Stimulated activated CD8-positive, alpha-beta memory T cell treated with anti-CD3 and anti-CD28 coated beads, Interleukin-2, amount 100 ng/mL, for 1 hour (primary cell): ENCODE results near the gene RNASEL.

Experiments used
- DNase-seq, 2 donors: peaks; one replicate each; pipeline ENCODE4 v3.0.0-alpha.2; 2020; ENCODE audit warnings: low read depth in 2 of 2

The RNASEL gene

DNA sequence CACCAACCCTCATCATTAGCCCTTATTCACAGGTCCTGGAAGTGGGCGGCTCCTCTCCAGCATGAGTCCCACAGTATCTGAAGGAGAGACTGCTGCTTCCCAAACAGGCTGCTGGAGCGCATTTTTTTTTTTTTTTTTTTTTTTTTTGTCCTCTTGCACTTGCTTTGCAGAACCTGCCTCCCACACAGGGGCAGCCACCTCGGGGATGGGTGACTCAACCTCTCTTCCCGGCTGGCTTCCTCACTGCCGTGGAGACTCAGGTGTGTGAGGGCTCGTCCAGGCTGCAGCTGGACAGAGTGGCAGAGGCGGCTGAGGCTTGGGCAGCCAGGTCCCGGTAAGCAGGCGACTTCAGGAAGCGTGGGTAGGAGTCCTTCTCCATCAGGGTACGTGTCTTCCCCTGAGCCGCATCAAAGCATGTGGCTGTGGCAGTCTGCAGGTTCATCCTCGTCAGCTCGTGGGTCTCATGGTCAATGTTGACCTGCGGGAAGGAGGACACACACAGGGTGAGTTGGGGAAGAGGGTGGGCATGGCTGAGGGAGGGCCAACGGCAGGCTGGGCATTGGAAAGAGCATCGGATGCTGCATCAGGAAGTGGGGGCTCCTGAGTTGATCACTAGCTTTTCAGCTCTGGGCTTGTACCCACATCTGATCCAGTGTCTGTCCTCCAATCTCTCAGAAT, 11.1 kb upstream of the RNASEL start:
- no peak for DNase-seq

- no peak for DNase-seq
Observed at GRCh38 chr1:182599339-182599738, 10.3 kb upstream of the RNASEL start.

- no peak for DNase-seq
Observed at GRCh38 chr1:182598296-182598695, 9.2 kb upstream of the RNASEL start.

GRCh38 chr1:182596934-182597333, 7.9 kb upstream of the RNASEL start:
- DNase-seq, result no peak

DNA sequence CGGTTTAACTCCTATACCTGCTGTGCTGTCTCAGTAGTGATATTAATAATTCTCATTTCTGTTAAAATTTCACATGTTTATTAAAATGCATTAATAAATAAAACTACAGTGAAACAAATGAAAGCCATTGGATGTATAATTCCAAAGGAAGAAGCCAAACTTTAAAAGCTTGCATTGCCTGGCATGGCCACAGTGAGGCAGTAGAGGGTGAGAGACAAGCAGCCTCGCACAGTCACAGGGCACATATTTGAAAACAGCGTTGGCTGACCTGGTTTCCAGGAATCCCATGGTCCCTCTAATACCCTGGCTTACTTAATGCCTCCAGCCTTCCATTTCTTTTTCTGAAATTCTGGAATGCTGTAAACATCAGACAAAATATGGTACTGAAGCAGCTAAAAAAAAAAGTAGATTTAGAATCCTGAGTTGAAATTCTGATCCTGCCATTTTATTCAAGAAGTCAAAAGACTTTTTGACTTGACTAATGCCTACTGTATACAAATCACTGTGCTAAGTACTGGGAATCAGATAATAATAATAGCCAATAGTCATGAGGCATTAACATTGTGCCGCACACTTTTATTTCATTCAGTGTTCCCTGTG, 6.7 kb upstream of the RNASEL start:
- DNase-seq, result peak; percentile 36

DNA sequence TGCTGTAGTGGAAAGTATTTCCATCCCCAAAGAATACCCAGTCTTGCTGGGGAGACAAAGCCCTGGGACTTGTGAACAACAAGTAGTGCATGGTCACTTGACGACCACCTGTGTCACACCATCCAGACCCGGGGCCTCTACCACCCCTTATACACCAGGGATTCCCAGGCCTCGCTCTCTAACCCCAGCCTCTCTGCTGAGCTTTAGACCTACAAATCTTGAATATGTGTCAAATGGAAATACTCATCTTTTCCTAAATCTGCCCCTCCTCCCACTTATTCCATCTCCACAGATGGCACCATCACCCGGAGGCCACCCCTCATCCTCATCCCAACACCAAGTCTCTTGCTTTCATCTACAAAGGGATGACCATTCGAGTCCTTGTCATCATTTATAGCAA, 875 bp upstream of the RNASEL start:
- no peak for DNase-seq

GRCh38 chr1:182589520-182589919, 464 bp upstream of the RNASEL start:
- no peak for DNase-seq

DNA sequence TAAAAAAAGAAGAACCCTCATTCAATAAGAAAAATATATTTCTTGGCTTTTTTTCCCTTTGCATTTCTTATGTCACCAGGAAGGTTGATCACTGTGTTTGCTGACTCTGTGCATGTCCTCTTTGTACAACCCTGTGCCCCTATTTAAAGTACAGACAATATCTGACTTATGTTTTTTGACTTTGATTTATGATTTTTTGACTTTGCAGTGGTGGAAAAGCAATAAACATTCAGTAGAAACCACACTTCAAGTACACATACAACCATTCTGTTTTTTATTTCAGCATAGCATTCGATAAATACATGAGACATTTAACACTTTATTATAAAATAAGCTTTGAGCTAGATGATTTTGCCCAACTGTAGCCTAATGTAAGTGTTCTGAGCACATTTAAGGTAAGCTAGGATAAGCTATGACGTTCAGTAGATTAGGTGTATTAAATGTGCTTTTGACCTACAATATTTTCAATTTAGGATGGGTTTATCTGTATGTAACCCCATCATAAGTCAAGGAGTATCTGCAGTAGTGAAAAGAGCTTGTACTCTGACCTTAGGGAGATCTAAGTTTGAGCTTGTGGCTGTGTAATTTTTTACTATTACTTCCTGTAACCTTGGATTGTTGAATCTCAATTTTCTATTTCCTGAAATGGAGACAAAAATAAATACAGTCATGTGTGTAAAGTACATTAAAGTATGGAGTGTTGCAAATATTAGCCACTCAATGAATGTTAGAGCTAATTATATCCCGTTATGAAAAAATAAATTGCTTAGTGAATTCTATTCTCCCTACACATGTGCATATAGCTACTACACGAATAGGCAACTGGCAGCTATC, 1.2 kb downstream of the RNASEL start:
- no peak for DNase-seq

DNA sequence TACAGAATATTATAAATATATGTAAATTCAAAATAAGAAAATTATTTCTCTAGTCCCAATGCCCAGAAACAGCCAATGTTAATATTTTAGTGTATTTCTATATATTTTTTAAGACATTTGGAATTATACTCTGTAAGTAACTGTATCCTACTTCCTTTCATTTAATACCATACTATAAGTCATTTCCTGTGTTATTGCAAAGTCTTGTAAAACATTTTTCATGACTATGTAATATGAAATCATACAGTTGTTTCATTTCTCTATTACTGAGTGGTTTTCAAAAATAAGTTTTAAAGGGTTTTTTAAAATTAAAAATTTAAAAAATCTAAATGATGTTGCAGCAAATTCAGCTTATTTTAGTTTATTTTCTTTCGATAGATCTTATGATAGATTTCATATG, 2.0 kb downstream of the RNASEL start:
- no peak for DNase-seq

- DNase-seq, result no peak
Observed at GRCh38 chr1:182586380-182586779, 2.7 kb downstream of the RNASEL start.

GRCh38 chr1:182584746-182585145, 4.3 kb downstream of the RNASEL start:
- no peak for DNase-seq

DNA sequence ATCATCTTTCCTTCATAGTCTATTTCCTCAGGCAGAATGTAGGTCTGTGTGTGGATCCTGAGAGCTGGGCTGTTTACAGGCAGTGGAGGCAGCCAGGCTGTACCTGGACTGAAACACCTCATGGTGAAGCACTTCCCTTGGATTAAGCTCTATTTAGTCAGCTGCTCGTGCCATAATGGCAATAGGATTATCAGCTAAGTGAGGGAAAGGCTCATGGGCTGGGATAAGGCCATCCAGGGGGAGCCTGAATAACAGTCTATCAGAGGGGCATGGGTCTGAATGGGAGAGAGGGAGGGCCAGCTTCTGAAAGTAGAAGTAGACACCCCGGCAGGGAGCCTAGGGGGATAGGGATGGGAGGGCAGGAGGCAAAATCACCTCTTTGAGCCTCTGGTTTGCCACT, 8.3 kb downstream of the RNASEL start:
- DNase-seq, result no peak

GRCh38 chr1:182575540-182576149, 13.4 kb downstream of the RNASEL start:
- no peak for DNase-seq

DNA sequence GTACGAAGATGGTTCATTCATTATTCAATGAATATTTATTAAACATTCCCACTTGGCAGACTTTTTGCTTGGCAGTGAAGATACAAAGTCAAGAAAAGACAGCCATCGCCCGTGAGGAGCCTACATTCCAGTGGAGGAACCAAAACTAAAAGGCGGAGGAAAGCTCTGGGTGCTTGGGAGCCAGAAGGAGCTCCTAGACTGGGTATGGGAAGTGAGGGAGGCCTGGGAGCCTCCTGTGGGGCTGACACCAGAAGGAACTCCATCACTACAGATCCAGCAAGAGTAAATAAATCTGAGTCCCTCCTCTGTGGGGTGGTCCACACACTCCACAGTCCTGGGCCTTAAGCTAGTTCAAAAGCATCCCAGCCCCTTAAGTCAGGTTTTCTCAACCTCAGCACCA, 14.9 kb downstream of the RNASEL start:
- no peak for DNase-seq

GRCh38 chr1:182570611-182570970, 18.5 kb downstream of the RNASEL start:
- no peak for DNase-seq

DNA sequence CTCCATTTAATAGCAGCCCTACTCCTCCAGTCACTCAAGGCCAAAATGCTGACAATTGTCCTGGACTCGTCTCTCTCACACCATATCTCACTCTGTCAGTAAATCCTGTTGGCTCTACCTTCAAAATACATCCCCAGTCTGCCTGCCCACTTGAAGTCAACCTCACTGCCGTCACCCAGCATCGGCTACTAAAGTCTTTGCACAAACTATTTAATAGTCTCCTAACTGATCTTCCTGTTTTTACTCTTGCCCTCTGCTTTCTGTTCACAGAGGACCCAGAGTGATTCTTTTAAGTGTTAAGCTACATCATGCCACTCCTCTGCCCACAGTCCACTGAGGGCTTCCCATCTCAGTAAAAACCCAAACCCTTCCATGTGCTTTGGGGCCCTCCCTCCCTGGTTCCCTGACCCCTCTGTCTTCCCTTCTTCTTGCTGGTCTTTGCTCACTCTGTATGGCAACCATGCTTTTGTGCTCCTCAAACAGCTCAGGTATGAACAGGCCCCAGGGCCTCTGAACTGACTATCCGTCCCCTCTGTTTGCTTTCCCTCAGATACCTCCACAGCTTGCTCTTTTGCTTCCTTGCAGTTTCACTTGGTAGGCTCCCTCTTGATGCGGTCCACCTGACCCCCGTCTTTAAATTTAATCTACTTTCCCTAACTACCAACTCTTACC, 19.0 kb downstream of the RNASEL start:
- DNase-seq, result no peak

- DNase-seq, result no peak
Observed at GRCh38 chr1:182568647-182569284, 20.3 kb downstream of the RNASEL start.

- DNase-seq, result no peak
Observed at GRCh38 chr1:182567629-182568028, 21.4 kb downstream of the RNASEL start.

DNA sequence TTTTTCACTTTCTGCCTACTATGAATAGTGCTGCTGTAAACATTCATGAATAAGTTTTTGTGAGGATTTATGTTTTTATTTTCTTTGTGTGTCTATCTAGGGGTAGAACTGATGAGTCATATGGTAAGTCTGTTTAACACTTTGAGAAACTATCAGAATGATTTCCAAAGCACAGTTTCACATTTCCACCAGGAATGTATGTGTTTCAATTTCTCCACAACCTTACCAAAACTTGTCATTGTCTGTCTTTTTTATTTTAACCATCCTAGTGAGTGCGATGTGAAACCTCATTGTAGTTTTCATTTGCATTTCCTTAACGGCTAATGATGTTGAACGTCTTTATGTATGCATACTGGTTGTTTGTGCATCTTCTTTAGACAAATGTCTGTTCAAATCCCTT, 23.5 kb downstream of the RNASEL start:
- no peak for DNase-seq

DNA sequence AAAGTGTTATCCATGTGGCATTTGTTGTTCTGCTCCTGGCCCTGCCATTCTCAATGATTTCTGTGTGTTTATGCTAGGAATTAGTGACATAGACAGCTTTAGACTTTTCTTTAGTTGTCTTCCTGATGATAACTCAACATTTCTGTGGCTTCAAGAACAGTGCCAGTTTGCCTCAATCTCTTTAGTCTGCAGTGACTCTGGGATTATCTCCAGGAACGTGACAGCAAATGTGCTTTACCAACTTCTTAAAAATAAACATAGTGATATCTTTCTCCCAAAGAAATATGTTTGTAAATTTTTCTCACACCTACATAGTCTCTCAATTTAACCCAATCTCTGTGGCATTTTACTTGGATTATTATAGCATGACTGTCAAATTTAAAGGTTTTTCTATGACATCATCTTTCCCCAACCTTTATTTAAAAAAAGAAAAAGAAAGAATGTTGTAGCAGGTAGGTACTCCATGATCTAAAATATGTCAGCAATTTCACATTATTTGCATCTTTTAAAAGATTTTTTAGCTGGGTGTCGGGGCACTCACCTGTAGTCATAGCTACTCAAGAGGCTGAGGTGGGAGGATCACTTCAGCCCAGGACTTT, 24.6 kb downstream of the RNASEL start:
- DNase-seq, result no peak

DNA sequence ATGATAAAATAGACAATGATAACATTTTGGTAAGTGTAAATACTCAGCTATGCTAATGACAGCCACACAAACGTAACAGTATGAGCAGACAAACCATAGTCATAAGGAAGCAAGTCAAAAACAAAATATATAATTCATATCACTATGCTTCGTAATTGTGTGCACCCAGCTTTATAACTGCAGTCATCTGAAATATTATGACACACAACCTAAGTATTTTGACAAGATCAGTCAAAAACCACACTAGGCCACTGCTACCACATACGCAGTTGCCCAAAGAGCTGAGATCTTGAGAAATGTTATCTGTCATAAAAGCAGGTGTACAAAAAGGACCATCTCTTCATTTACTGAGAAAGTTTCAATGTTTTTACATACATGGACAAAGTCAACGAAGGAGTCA, 26.0 kb downstream of the RNASEL start:
- DNase-seq, result no peak
